Suprapubic skin (tissue), 4 donors: ENCODE results near the gene PAM16. TPM values are rescaled to one million over a fixed set of nuclear protein-coding genes. Genes with fewer than 3 reads are reported as not detected.
A peak's percentile ranks its signal among the peaks of the same experiment; 100 is the strongest.
"Not testable (repeated sequence)": the region's sequence is repeated elsewhere in the genome, so short reads cannot be mapped to it uniquely, and the experiment has no call there.

Source experiments
- DNase-seq, 2 donors: peaks; one replicate each; pipeline ENCODE4 v3.0.0-alpha.2; 2019; ENCODE audit warnings: low spot score in 2 of 2
- H3K27ac ChIP-seq: fragments of 200-600 bp; sonication (generic); one replicate; pipeline ENCODE4 v1.5.1; 2019
- H3K27me3 ChIP-seq: fragments of 200-600 bp; sonication (generic); one replicate; pipeline ENCODE4 v1.5.1; 2019
- H3K36me3 ChIP-seq: fragments of 200-600 bp; sonication (generic); one replicate; pipeline ENCODE4 v1.5.1; 2019
- H3K4me1 ChIP-seq: fragments of 200-600 bp; sonication (generic); one replicate; pipeline ENCODE4 v1.5.1; 2019
- H3K4me3 ChIP-seq: fragments of 200-600 bp; sonication (generic); one replicate; pipeline ENCODE4 v1.5.1; 2019; ENCODE audit warnings: mild to moderate bottlenecking
- H3K9me3 ChIP-seq: fragments of 200-600 bp; sonication (generic); one replicate; pipeline ENCODE4 v1.5.1; 2019
- CTCF ChIP-seq, 2 donors: fragments of 200-600 bp in 1 of 2; fragments of 450-650 bp in 1 of 2; sonication (generic) in 1 of 2; IDR thresholded peaks; one replicate each; pipeline ENCODE4 v1.5.1; 2016 to 2019; ENCODE audit warnings: antibody characterized with exemption in 2 of 2, mild to moderate bottlenecking in 1 of 2, moderate library complexity in 1 of 2
- EP300 ChIP-seq: sonication (generic); formaldehyde crosslinking; IDR thresholded peaks from one replicate; pipeline ENCODE4 v1.6.1; 2017; ENCODE audit warnings: antibody characterized with exemption
- POLR2A ChIP-seq, 2 donors: fragments of 450-650 bp; IDR thresholded peaks; one replicate each; pipeline ENCODE4 v1.6.1; 2017; ENCODE audit warnings: antibody characterized with exemption in 2 of 2, mild to moderate bottlenecking in 2 of 2, moderate library complexity in 2 of 2
- POLR2AphosphoS5 ChIP-seq, 3 donors: sonication (generic); formaldehyde crosslinking; IDR thresholded peaks; one replicate each; pipeline ENCODE4 v1.6.1; 2017; ENCODE audit warnings: antibody characterized with exemption in 3 of 3
- WGBS: methylation state at CpG from one replicate; pipeline ENCODE4 v1.1.5; 2018; 5-methylcytosine and 5-hydroxymethylcytosine counted together
- total RNA-seq, 4 donors: library from RNA; depleted of rRNA; stranded (reverse); fragments of >200 nt; gene quantifications; one replicate each; pipeline ENCODE4 v1.1.0, GENCODE V29; 2016

Gene PAM16
- total RNA-seq, 4 donors from 2014 or later: 23.8 to 54.7 (median 46.1) TPM

DNA sequence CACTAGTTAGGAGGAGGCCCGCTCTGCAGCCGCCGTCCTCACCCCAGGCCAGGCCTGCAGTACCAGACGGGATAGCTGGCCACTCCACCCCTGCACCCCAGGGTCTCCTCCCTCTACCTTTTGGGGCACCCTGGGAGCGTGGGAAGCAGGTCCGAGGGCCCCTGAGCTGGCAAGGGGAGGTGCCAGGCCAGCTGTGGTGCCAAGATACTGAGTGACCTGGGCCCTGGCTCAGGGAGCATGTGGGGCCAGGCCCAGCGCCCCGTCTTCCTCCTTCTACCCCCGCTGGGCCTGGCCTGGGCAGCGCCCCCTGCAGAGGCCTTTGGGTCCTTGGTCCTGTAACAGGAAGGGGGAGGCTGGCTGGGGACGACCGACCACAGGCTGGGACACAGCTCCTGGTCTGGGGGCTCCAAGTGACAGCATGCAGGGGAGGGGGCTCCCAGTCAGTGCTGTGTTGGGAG, 13.0 kb downstream of the PAM16 start:
- Histone ChIP-seq H3K36me3 (peaks cover 46% of the 10 kb centered on the region), H3K27ac (no peak overlapping the region), H3K4me3 (no peak overlapping the region), H3K27me3 (no peaks in the 10 kb centered on the region), H3K4me1 (peaks cover 4% of the 10 kb centered on the region), H3K9me3 (no peaks in the 10 kb centered on the region)
- WGBS: 75% methylated on average over 6 of the region's 12 CpGs
- no peak for TF ChIP-seq POLR2AphosphoS5 (IDR thresholded peaks at IDR 0.05)
- TF ChIP-seq CTCF (IDR thresholded peaks at IDR 0.05): no peak
- TF ChIP-seq EP300: no peak
- TF ChIP-seq POLR2A (IDR thresholded peaks at IDR 0.05): no peak
- no peak for DNase-seq

DNA sequence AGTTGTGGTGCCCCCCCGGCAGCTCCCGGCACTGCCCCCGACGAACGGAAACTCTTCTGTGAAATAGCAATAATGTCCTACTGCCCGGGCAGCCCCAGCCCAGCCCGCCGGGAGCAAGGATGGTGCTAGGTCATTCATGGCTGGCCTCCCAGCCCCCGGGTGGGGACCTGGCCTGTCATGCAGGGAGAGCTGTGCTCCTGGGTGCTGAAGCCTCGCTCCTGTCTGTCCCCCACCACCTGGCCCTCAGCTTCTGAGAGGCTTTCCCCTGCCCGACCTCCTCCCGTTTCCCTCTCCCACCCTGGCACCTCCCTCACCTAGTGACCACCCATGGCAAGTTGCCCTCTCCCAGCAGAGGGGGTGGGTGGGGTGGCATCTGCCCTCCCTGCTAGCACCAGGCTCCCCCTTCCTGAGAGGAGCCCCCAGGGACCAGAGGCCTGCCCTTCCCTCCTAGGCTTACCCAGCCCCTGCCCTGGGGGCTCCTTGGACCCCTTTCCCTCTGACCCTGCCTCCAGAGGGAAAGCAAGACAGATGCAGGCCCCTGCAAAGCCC, 13.5 kb downstream of the PAM16 start:
- Histone ChIP-seq H3K27me3 (no peaks in the 10 kb centered on the region), H3K9me3 (no peaks in the 10 kb centered on the region), H3K4me1 (peaks cover 4% of the 10 kb centered on the region), H3K4me3 (no peak overlapping the region), H3K27ac (no peak overlapping the region), H3K36me3 (peaks cover 46% of the 10 kb centered on the region)
- no peak for DNase-seq
- 83% methylated on average over 2 of the region's 12 CpGs for WGBS
- no peak for TF ChIP-seq CTCF (IDR thresholded peaks at IDR 0.05)
- no peak for TF ChIP-seq EP300

- Histone ChIP-seq H3K9me3 (no peaks in the 10 kb centered on the region), H3K27me3 (no peaks in the 10 kb centered on the region), H3K27ac (no peak overlapping the region), H3K4me1 (peaks cover 4% of the 10 kb centered on the region), H3K36me3 (peaks cover 46% of the 10 kb centered on the region), H3K4me3 (no peak overlapping the region)
- DNase-seq: peak in 1 of 2 donors; percentile 51
- TF ChIP-seq EP300 (no peak), POLR2AphosphoS5 (IDR thresholded peaks at IDR 0.05) (no peak), POLR2A (IDR thresholded peaks at IDR 0.05) (no peak)
- 90% methylated on average over 23 of the region's 41 CpGs for WGBS
Measured at GRCh38 chr16:4336701-4337539, 14.2 kb downstream of the PAM16 start.

GRCh38 chr16:4334724-4335495, 16.2 kb downstream of the PAM16 start:
- no peak overlapping the region for H3K4me3 ChIP-seq
- peak in 1 of 2 donors; percentile 59 for DNase-seq
- WGBS: 83% methylated on average over 30 of the region's 32 CpGs
- H3K9me3 ChIP-seq: no peaks in the 10 kb centered on the region
- no peak overlapping the region for H3K27ac ChIP-seq
- TF ChIP-seq POLR2A (IDR thresholded peaks at IDR 0.05) (no peak), EP300 (no peak), CTCF (IDR thresholded peaks at IDR 0.05) (no peak), POLR2AphosphoS5 (IDR thresholded peaks at IDR 0.05) (no peak)
- H3K4me1 ChIP-seq: peaks cover 1% of the 10 kb centered on the region
- peaks cover 38% of the 10 kb centered on the region for H3K36me3 ChIP-seq
- H3K27me3 ChIP-seq: no peaks in the 10 kb centered on the region

DNA sequence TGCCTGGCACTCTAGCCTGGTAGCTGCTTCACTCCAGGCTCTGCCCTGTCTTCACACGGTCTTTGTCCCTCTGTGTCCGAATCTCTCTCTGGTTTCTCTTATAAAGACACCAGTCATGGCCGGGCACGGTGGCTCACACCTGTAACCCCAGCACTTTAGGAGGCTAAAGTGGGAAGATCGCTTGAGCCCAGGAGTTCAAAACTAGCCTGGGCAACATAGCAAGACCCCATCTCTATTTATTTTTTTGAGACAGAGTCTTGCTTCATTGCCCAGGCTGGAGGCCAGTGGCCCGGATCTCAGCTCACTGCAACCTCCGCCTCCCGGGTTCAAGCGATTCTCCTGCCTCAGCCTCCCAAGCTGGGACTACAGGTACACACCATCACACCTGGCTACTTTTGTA, 17.4 kb downstream of the PAM16 start:
- H3K4me1 ChIP-seq: peaks cover 10% of the 10 kb centered on the region
- WGBS: 92% methylated on average over 9 of the region's 9 CpGs
- DNase-seq, H3K9me3 ChIP-seq, H3K27ac ChIP-seq, H3K4me3 ChIP-seq, H3K27me3 ChIP-seq: not testable (repeated sequence)
- peaks cover 33% of the 10 kb centered on the region for H3K36me3 ChIP-seq

GRCh38 chr16:4333308-4333638, 17.8 kb downstream of the PAM16 start:
- Histone ChIP-seq H3K36me3 (peaks cover 29% of the 10 kb centered on the region), H3K27me3 (no peaks in the 10 kb centered on the region), H3K9me3 (no peaks in the 10 kb centered on the region), H3K4me1 (peaks cover 14% of the 10 kb centered on the region), H3K27ac (no peak overlapping the region), H3K4me3 (no peak overlapping the region)
- DNase-seq: no peak
- TF ChIP-seq POLR2A (IDR thresholded peaks at IDR 0.05) (no peak), CTCF (IDR thresholded peaks at IDR 0.05) (no peak), POLR2AphosphoS5 (IDR thresholded peaks at IDR 0.05) (no peak), EP300 (no peak)
- WGBS: 82% methylated on average over 3 of the region's 9 CpGs
